Upper lobe of right lung (tissue), 1 donor: ENCODE measurements around the gene BRD1. TPM values are rescaled to one million over a fixed set of nuclear protein-coding genes. Genes with fewer than 3 reads are reported as not detected.

Experiments used
- ATAC-seq: fragments of 200-7000 bp; cut with Tn5 transposase; one replicate; pipeline ENCODE4 v1.9.1; 2020; ENCODE audit warnings: mild to moderate bottlenecking, moderate library complexity
- DNase-seq: peaks from one replicate; pipeline ENCODE4 v3.0.0-alpha.2; 2020
- H3K27ac ChIP-seq: fragments of 200-600 bp; one replicate; pipeline ENCODE4 v1.8.0; 2022
- H3K27me3 ChIP-seq: fragments of 200-600 bp; one replicate; pipeline ENCODE4 v1.8.0; 2022; ENCODE audit warnings: mild to moderate bottlenecking
- H3K36me3 ChIP-seq: fragments of 200-600 bp; one replicate; pipeline ENCODE4 v1.8.0; 2022
- H3K4me1 ChIP-seq: fragments of 200-600 bp; one replicate; pipeline ENCODE4 v1.8.0; 2022
- H3K4me3 ChIP-seq: fragments of 200-600 bp; one replicate; pipeline ENCODE4 v1.8.0; 2022; ENCODE audit warnings: mild to moderate bottlenecking
- H3K9me3 ChIP-seq: fragments of 200-600 bp; one replicate; pipeline ENCODE4 v1.8.0; 2022
- CTCF ChIP-seq: fragments of 200-600 bp; IDR thresholded peaks from one replicate; pipeline ENCODE4 v1.8.0; 2022; ENCODE audit warnings: antibody characterized with exemption
- intact Hi-C: fragments of 100-400 bp; cut with DNase I; formaldehyde crosslinking; loops from one replicate; pipeline ENCODE4 v1.11.0; 2022
- total RNA-seq: library from RNA; stranded (reverse); fragmentation: NEBNext Ultra II Directional; extraction: Animal tissue kit (Norgen Biotek cat#: 25700); gene quantifications from one replicate; pipeline ENCODE4 v1.2.1, GENCODE V29; 2021
- donor health status: DM: no; HTN: yes; CAD: no; lungs with severe emphysema.

Gene BRD1
- total RNA-seq, 1 donor from 2014 or later = 39.0 TPM

GRCh38 chr22:49869086-49869830 lies 41.6 kb upstream of the BRD1 start:
- no peak overlapping the region for H3K27ac ChIP-seq
- no peaks in the 10 kb centered on the region for H3K27me3 ChIP-seq
- H3K36me3 ChIP-seq = no peaks in the 10 kb centered on the region
- no peak overlapping the region for H3K4me3 ChIP-seq
- H3K4me1 ChIP-seq = no peaks in the 10 kb centered on the region
- no peak for TF ChIP-seq CTCF
- intact Hi-C loops = no loop called here
- DNase-seq (peak; percentile 34), ATAC-seq (peak; percentile 28)
- H3K9me3 ChIP-seq = peaks cover 11% of the 10 kb centered on the region

GRCh38 chr22:49867303-49868265 lies 39.9 kb upstream of the BRD1 start:
- peak; percentile 35 for ATAC-seq
- peaks cover 11% of the 10 kb centered on the region for H3K9me3 ChIP-seq
- no peak for TF ChIP-seq CTCF
- H3K27ac ChIP-seq = peak overlapping the region; percentile 14
- intact Hi-C loops = no loop called here
- H3K4me1 ChIP-seq = peaks cover 3% of the 10 kb centered on the region
- H3K36me3 ChIP-seq = no peaks in the 10 kb centered on the region
- no peaks in the 10 kb centered on the region for H3K27me3 ChIP-seq
- DNase-seq = peak; percentile 34
- H3K4me3 ChIP-seq = no peak overlapping the region

- DNase-seq = no peak
- intact Hi-C loops = no loop called here
- peak overlapping the region; percentile 14 for H3K27ac ChIP-seq
These were observed 39.0 kb upstream of the BRD1 start for GRCh38 chr22:49866646-49867045.

GRCh38 chr22:49866134-49866533 lies 38.5 kb upstream of the BRD1 start:
- TF ChIP-seq CTCF = no peak
- Histone ChIP-seq H3K9me3 (peaks cover 11% of the 10 kb centered on the region), H3K36me3 (no peaks in the 10 kb centered on the region), H3K4me1 (peaks cover 10% of the 10 kb centered on the region), H3K27me3 (no peaks in the 10 kb centered on the region), H3K27ac (no peak overlapping the region), H3K4me3 (no peak overlapping the region)
- intact Hi-C loops = no loop called here
- ATAC-seq = no peak
- no peak for DNase-seq

More at GRCh38 chr22:49866646-49867045, 39.0 kb upstream of the BRD1 start:
- Histone ChIP-seq H3K27me3 (no peaks in the 10 kb centered on the region), H3K4me3 (no peak overlapping the region), H3K36me3 (no peaks in the 10 kb centered on the region), H3K9me3 (peaks cover 11% of the 10 kb centered on the region), H3K4me1 (peaks cover 10% of the 10 kb centered on the region)
- no peak for TF ChIP-seq CTCF
- ATAC-seq = no peak

GRCh38 chr22:49865156-49865555 lies 37.5 kb upstream of the BRD1 start:
- Histone ChIP-seq H3K4me1 (peaks cover 10% of the 10 kb centered on the region), H3K4me3 (no peak overlapping the region), H3K27ac (no peak overlapping the region), H3K9me3 (peaks cover 11% of the 10 kb centered on the region), H3K36me3 (no peaks in the 10 kb centered on the region), H3K27me3 (no peaks in the 10 kb centered on the region)
- ATAC-seq = no peak
- intact Hi-C loops = no loop called here
- TF ChIP-seq CTCF = no peak
- DNase-seq = peak; percentile 40
